Measurements from ENCODE around the gene EHMT1.
"Not testable (repeated sequence)": the region's sequence is repeated elsewhere in the genome, so short reads cannot be mapped to it uniquely, and the experiment has no call there.

The EHMT1 gene

DNA sequence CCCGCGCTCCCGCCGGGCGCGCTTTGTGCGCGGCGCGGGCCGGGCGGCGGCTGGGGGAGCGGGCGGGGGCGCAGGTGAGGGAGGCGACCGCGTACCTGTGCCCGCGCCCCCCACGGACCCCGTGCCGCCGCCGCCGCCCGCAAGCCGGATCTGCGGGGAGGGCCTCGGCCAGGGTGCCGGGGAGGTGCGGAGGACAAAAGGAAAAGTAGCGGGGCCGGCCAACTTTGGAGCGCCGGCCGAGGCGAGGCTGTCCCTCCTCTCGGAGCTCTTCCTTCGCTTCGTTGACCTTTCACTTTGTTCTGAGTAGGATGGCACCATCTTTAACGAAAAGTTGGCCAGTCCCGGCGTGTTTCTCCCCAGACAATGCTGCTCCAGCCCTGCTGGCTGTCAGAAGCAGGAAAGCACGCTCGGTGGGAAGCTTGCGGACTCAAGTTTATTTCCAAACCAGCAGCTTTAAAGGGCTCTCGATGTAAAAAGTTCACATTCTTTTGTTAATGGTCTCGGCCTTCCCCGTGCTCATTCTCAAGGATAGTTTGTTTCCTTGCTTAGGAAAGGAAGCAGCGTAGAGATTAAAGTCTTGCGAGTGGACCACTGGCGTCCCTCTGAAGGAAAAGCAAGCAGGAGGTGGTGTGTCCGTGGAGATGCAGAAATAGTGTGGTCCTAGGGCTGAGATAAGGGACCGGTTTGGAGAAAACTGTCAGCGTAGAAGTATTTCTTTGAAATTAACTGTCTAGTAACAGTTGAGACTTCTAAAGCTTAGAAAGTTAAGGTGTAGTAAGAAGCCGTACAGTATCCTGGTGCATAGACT is 639 bp downstream of the EHMT1 start:
- TF ChIP-seq CTCF (conservative IDR thresholded peaks at IDR 0.05): no peak
- peak overlapping the region; percentile 98 for H3K27ac ChIP-seq

- H3K27ac ChIP-seq: peak overlapping the region; percentile 98
- TF ChIP-seq CTCF (conservative IDR thresholded peaks at IDR 0.05): no peak
Measured at GRCh38 chr9:137620048-137620405, 1.2 kb downstream of the EHMT1 start.

DNA sequence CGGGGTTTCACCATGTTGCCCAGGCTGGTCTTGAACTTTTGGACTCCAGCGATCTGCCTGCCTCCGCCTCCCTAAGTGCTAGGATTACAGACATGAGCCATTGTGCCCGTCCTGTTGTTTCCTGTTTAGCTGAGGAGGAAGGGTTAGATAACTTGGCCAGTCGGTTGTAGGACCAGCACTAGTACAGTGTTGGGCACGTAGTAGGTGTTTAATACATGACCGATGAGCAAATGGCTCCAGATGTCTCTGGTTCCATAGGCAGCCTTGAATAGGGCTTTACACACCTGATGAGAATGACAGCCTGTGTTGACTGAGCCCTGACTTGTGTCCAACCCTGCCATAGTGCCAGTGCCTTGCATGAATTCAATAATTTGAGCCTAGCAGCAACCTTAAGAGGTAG is 1.8 kb downstream of the EHMT1 start:
- TF ChIP-seq CTCF (conservative IDR thresholded peaks at IDR 0.05): no peak
- peak overlapping the region; percentile 98 for H3K27ac ChIP-seq

DNA sequence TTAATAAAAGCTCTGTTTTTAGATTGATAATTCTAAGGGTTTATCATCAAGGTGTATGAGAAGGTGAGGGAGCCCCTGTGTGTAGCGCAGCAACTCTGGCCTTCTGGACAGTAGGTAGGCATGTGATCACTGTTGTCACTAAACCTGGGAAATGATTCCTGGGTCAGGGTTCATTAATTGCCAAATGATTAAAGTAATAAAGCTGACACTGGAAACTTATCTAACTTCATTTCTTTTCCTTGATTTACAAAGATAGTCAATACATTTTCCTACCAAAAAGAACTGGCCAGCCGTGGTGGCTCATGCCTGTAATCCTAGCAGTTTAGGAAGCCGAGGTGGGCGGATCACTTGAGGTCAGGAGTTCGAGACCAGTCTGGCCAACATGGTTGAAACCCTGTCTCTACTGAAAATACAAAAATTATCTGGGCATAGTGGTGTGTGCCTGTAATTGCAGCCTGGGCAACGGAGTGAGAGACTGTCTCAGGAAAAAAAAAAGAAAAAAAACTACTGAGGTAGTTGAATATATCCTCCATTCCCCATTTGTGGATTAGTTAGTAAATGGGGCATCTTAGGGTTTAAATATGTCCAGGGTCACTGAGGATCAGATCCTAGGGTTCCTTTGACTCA is 2.4 kb downstream of the EHMT1 start:
- TF ChIP-seq CTCF (conservative IDR thresholded peaks at IDR 0.05): peak; percentile 65
- peak overlapping the region; percentile 98 for H3K27ac ChIP-seq

- not testable (repeated sequence) for H3K27ac ChIP-seq
Measured at GRCh38 chr9:137622211-137622610, 3.4 kb downstream of the EHMT1 start.

GRCh38 chr9:137626464-137626863 is 7.7 kb downstream of the EHMT1 start:
- no peak overlapping the region for H3K27ac ChIP-seq
- TF ChIP-seq CTCF (conservative IDR thresholded peaks at IDR 0.05): no peak

DNA sequence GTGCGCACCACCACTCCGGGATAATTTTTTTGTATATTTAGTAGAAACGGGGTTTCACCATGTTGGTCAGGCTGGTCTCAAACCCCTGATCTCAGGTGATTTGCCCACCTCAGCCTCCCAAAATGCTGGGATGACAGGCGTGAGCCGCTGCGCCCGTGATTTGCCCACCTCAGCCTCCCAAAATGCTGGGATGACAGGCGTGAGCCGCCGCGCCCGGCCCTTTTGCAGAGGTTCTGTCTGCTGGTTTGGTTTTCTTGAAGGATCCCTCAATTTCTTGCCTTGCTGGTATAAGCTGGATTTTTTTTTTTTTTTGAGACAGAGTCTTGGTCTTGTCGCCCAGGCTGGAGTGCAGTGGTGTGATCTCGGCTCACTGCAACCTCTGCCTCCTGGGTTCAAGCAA is 8.6 kb downstream of the EHMT1 start:
- H3K27ac ChIP-seq: not testable (repeated sequence)

- TF ChIP-seq CTCF (conservative IDR thresholded peaks at IDR 0.05): no peak
- H3K27ac ChIP-seq: peak overlapping the region; percentile 75
Measured at GRCh38 chr9:137630126-137630525, 11.3 kb downstream of the EHMT1 start.
